ENCODE data around the gene RFC3.

- TF ChIP-seq REST (IDR thresholded peaks at IDR 0.05; ENCODE audit: low read depth) (no peak), CTCF (IDR thresholded peaks at IDR 0.05 in 2 of 3, conservative IDR thresholded peaks at IDR 0.05 in 1 of 3; ENCODE audit: borderline replicate concordance in 1 of 3, insufficient read depth in 1 of 3, low read depth in 2 of 3, low read length in 2 of 3) (no peak), MAX (IDR thresholded peaks at IDR 0.05) (no peak), ZNF274 (IDR thresholded peaks at IDR 0.05; ENCODE audit: low read depth, low read length) (no peak), EZH2 (IDR thresholded peaks at IDR 0.05) (no peak), ZBTB33 (IDR thresholded peaks at IDR 0.05; ENCODE audit: extremely low read depth, insufficient replicate concordance, low read length) (no peak), RAD21 (IDR thresholded peaks at IDR 0.05; ENCODE audit: low read depth) (no peak), SRF (IDR thresholded peaks at IDR 0.05; ENCODE audit: low read depth) (no peak), JUND (IDR thresholded peaks at IDR 0.05) (no peak), FOSL1 (IDR thresholded peaks at IDR 0.05; ENCODE audit: low read depth) (no peak), POLR2A (IDR thresholded peaks at IDR 0.05; ENCODE audit: borderline replicate concordance, extremely low read depth, insufficient read depth, insufficient read length) (no peak)
Observed at GRCh38 chr13:33869005-33869404, 51.1 kb downstream of the RFC3 start.
